ENCODE results near the gene RGMB. TPM values are rescaled to one million over a fixed set of nuclear protein-coding genes. Genes with fewer than 3 reads are reported as not detected.

Gene RGMB
- polyA plus RNA-seq, 1 donor (not counting 4 experiments of a cell fraction or from before 2014, with no cell fraction given), result 16.3 TPM

- dilution Hi-C loops (cut with MboI; ENCODE audit: extremely low pct_ligation_motif_present, low sequenced_read_pairs), result no loop called here
These were observed 20.5 kb downstream of the RGMB start for GRCh38 chr5:98794001-98794400.

DNA sequence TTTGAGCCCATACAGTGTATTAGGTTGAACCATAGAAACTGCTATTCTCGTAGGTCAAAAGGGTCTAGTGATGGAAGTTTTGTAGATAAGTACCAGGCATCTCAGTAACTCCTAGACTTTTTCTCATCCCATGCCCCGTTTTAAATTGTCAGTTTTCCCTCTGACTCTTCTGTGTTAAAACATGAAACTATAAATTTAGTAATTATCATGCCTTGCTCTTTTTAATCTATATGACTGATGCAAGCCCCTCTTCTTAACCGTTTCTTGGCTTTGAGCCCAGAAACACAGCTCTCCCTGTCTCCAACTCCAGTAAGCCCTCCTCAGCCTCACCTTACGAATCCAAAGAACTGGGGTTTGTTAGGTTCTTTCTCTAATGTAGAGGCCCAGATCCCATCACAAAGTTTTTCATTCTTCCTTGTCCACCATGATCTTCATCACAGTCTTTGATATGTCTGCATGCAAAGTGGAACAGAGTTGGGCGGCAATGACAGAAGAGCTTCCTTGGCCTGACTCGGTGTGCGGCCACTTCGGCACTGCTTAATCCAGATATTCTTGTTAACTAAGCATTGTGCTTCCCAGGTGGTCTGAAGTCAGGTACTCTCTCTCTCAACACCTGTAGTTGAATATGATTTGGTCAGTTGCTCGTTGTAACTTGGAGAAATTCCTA, 21.1 kb downstream of the RGMB start:
- no peaks in the 10 kb centered on the region for H3K9me3 ChIP-seq (ENCODE audit: control insufficient read depth, low read depth, low read length)
- H4K20me1 ChIP-seq (ENCODE audit: control insufficient read depth, extremely low read depth, insufficient read depth, low read length), result no peaks in the 10 kb centered on the region
- H3K79me2 ChIP-seq (ENCODE audit: control insufficient read depth, insufficient read depth, low read length), result peaks cover 52% of the 10 kb centered on the region
- no peak overlapping the region for H2AFZ ChIP-seq (ENCODE audit: control insufficient read depth, low read length)
- no peak for TF ChIP-seq CTCF (optimal IDR thresholded peaks at IDR 0.05 in 1 of 3, IDR thresholded peaks at IDR 0.05 in 1 of 3, conservative IDR thresholded peaks at IDR 0.05 in 1 of 3; ENCODE audit: extremely low read depth in 1 of 3, insufficient read depth in 2 of 3, low read length in 3 of 3)
- no peak for TF ChIP-seq EZH2 (IDR thresholded peaks at IDR 0.05; ENCODE audit: low read length)
- H3K9ac ChIP-seq (ENCODE audit: control insufficient read depth, extremely low read depth, insufficient read depth, low read length), result no peak overlapping the region
- dilution Hi-C loops (cut with MboI; ENCODE audit: extremely low pct_ligation_motif_present, low sequenced_read_pairs), result no loop called here
- no peaks in the 10 kb centered on the region for H3K9me1 ChIP-seq (ENCODE audit: control insufficient read depth, extremely low read depth, insufficient read depth, low read length)
- FAIRE-seq (no peak), DNase-seq (ENCODE audit: low read depth, low spot score) (no peak)
- H3K36me3 ChIP-seq (ENCODE audit: control insufficient read depth in 2 of 2, extremely low read depth in 1 of 2, insufficient read depth in 2 of 2, low read length in 2 of 2), result peaks cover 5 to 12% of the 10 kb centered on the region in 2 experiments
- H3K4me1 ChIP-seq (ENCODE audit: control insufficient read depth, extremely low read depth, insufficient read depth, low read length), result peaks cover 4% of the 10 kb centered on the region
- H3K27ac ChIP-seq (ENCODE audit: control insufficient read depth, insufficient read depth, low read length), result no peak overlapping the region
- H3K4me3 ChIP-seq (ENCODE audit: control insufficient read depth in 2 of 3, extremely low read depth in 1 of 3, insufficient read depth in 2 of 3, low read depth in 1 of 3, low read length in 3 of 3), result no peak overlapping the region
- no peaks in the 10 kb centered on the region for H3K27me3 ChIP-seq (ENCODE audit: control insufficient read depth, extremely low read depth, insufficient read depth, low read length)
- H3K4me2 ChIP-seq (ENCODE audit: control insufficient read depth, extremely low read depth, insufficient read depth, low read depth, low read length), result no peak overlapping the region

More at GRCh38 chr5:98794001-98794400, 20.5 kb downstream of the RGMB start:
- FAIRE-seq, result no peak
- no peak for DNase-seq (ENCODE audit: low read depth, low spot score)
- H3K9ac ChIP-seq (ENCODE audit: control insufficient read depth, extremely low read depth, insufficient read depth, low read length), result no peak overlapping the region
- H3K4me1 ChIP-seq (ENCODE audit: control insufficient read depth, extremely low read depth, insufficient read depth, low read length), result peaks cover 4% of the 10 kb centered on the region
- no peaks in the 10 kb centered on the region for H3K9me3 ChIP-seq (ENCODE audit: control insufficient read depth, low read depth, low read length)
- H3K4me2 ChIP-seq (ENCODE audit: control insufficient read depth, extremely low read depth, insufficient read depth, low read depth, low read length), result no peak overlapping the region
- H3K79me2 ChIP-seq (ENCODE audit: control insufficient read depth, insufficient read depth, low read length), result peaks cover 58% of the 10 kb centered on the region
- H3K27me3 ChIP-seq (ENCODE audit: control insufficient read depth, extremely low read depth, insufficient read depth, low read length), result no peaks in the 10 kb centered on the region
- H3K27ac ChIP-seq (ENCODE audit: control insufficient read depth, insufficient read depth, low read length), result no peak overlapping the region
- peaks cover 5 to 12% of the 10 kb centered on the region in 2 experiments for H3K36me3 ChIP-seq (ENCODE audit: control insufficient read depth in 2 of 2, extremely low read depth in 1 of 2, insufficient read depth in 2 of 2, low read length in 2 of 2)
- no peak for TF ChIP-seq CTCF (optimal IDR thresholded peaks at IDR 0.05 in 1 of 3, IDR thresholded peaks at IDR 0.05 in 1 of 3, conservative IDR thresholded peaks at IDR 0.05 in 1 of 3; ENCODE audit: extremely low read depth in 1 of 3, insufficient read depth in 2 of 3, low read length in 3 of 3)
- no peak for TF ChIP-seq EZH2 (IDR thresholded peaks at IDR 0.05; ENCODE audit: low read length)
- no peaks in the 10 kb centered on the region for H3K9me1 ChIP-seq (ENCODE audit: control insufficient read depth, extremely low read depth, insufficient read depth, low read length)
- H3K4me3 ChIP-seq (ENCODE audit: control insufficient read depth in 2 of 3, extremely low read depth in 1 of 3, insufficient read depth in 2 of 3, low read depth in 1 of 3, low read length in 3 of 3), result no peak overlapping the region
- H4K20me1 ChIP-seq (ENCODE audit: control insufficient read depth, extremely low read depth, insufficient read depth, low read length), result no peaks in the 10 kb centered on the region
- no peak overlapping the region for H2AFZ ChIP-seq (ENCODE audit: control insufficient read depth, low read length)

All from keratinocyte (primary cell).